ENCODE data around the gene MPDZ. TPM values are rescaled to one million over a fixed set of nuclear protein-coding genes. Genes with fewer than 3 reads are reported as not detected.
"Not testable (repeated sequence)": the region's sequence is repeated elsewhere in the genome, so short reads cannot be mapped to it uniquely, and the experiment has no call there.

MPDZ gene
- total RNA-seq, 1 donor from 2014 or later = 43.6 TPM

- DNase-seq (ENCODE audit: low spot score in 2 of 2) = no peak
- no peak for FAIRE-seq
Measured at GRCh38 chr9:13269589-13270452, 9.7 kb downstream of the MPDZ start.

- DNase-seq (ENCODE audit: low spot score in 2 of 2) (no peak), FAIRE-seq (no peak)
Measured at GRCh38 chr9:13268469-13268868, 11.0 kb downstream of the MPDZ start.

DNA sequence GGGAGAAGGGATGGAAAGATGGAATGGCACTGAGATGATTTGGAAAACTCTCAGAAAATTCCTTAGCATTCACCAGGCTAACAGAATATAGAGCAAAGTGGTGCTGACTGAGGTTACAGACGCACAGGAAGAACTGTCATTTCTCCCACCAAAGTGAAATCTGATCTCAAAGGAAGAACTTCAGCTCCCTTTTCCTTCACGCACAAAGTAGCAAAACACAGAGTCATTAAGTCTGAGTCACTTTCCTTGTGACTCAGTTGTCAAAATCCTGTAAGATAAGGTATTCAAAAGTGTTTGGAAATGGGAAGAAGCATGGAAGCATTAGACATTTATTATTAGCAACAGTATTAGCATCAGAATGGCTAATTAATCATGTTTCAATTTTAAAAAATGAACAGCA lies 11.7 kb downstream of the MPDZ start:
- FAIRE-seq (no peak), DNase-seq (ENCODE audit: low spot score in 2 of 2) (no peak)

GRCh38 chr9:13266167-13266566 lies 13.3 kb downstream of the MPDZ start:
- DNase-seq (ENCODE audit: low spot score in 2 of 2) = no peak
- FAIRE-seq = no peak

DNA sequence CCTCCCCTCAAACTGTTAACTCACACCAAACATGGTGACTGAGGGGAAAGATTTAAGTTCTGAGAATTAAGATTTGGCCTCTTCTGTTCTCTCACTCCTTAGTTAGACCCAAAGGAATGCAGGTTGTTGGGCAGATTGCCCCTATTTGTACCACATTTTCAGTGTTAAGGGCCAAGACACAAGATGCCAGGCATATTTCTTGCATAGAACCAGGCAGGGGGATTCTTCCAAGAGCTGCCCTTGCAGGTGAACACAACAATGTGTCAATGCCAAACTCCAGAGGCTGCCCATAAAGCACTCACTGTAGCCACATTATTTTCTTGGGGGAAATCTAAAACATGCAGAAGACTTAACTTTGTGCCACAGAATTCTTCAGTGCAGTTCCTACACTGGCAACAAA lies 14.7 kb downstream of the MPDZ start:
- no peak for FAIRE-seq
- DNase-seq (ENCODE audit: low spot score in 2 of 2) = no peak

GRCh38 chr9:13263511-13263910 lies 16.0 kb downstream of the MPDZ start:
- no peak for FAIRE-seq

GRCh38 chr9:13252852-13253251 lies 26.6 kb downstream of the MPDZ start:
- DNase-seq (ENCODE audit: low spot score in 2 of 2) (no peak), FAIRE-seq (no peak)

More at GRCh38 chr9:13263511-13263910, 16.0 kb downstream of the MPDZ start:
- no peak for DNase-seq (ENCODE audit: low spot score in 2 of 2)

DNA sequence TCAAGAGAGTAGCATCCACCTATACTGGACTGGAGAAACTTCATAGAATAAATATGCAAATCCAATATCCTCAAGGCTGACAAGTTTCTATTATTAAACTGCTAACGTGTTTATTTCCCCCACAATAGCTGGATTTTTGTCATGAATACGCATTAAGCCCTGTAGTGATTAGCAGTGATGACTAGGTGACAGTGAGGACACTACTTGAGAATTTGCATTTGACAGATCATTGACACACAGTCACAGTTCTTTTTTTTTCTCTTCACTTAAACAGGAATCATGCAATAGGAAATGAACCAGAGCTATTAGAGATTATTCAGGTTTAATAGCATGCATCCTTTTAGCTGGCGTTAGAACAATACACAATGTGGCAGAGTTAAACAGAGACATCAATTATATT lies 35.3 kb downstream of the MPDZ start:
- no peak for DNase-seq (ENCODE audit: low spot score in 2 of 2)
- FAIRE-seq = no peak

- FAIRE-seq (no peak), DNase-seq (ENCODE audit: low spot score in 2 of 2) (no peak)
Measured at GRCh38 chr9:13241283-13241682, 38.2 kb downstream of the MPDZ start.

DNA sequence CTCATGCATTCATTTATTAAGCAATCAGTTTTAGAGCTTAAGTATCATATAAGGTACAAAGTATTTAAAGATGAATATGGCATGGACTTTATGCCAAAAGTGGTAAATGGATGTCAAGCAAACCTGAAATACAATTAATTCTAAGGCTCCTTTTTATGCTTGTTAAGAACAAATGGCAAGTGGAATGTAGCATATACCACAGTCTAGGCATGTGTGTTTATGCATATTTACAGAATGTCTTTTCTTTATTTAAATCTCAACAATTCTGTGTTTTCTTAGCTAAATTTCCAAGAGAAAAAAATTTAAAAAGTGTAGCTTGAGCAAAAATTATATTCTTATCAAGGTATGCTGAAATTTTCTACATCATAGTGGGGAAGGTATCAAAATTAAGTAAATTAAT lies 39.8 kb downstream of the MPDZ start:
- DNase-seq (ENCODE audit: low spot score in 2 of 2) (no peak), FAIRE-seq (no peak)

DNA sequence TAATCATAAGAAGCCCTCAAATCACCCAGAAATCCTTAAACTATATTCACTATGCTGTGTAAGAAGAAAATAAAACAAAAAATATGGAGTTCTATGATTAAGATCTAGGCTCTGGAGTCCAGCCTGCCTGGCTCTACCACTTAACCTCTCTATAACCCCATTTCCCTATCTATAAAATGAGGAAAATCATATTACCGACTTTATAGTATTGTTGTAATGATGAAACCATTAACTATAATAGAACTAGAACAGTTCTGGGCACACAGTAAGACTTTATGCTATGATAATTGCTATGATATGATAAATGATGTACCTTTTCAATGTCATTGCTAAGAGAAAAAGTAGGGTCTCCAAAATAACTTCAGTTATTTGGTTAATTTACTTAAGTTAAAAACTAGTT lies 40.3 kb downstream of the MPDZ start:
- DNase-seq (ENCODE audit: low spot score in 2 of 2) (no peak), FAIRE-seq (no peak)

DNA sequence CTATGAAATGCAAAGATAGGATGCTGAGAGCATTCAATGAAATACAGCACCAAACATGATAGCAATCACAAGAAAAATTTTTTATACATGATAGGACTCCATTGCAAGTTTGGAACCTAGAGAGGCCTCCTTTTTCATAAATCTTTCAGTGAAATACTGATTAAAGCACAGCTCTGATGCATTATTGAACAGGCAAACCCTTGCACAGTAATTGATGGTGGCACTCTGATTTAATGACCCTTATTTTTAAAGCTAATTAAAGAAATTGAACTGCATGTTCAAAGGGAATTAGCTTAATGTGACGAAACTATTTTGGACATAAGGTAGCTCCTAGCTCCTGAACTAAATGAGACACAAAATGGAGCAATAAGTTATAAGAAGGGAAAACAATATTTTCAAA lies 44.6 kb downstream of the MPDZ start:
- DNase-seq (ENCODE audit: low spot score in 2 of 2) (no peak), FAIRE-seq (no peak)

DNA sequence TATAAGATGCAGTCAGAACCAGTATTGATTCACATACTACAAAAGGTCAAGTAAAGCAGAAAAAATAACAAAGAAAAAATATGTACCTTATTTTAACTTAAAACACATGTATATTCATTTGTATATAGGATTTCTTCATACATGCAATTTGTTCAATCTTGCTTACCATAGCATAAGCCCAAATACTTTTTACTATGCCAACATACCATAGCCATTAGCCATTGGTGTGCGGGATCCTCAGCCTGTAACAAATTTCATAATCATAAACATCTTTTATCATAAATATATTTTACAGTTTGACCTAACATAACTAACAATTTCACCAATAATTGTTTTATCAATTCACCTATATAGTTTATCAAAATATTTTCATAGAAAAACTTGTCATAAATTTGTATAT lies 51.1 kb downstream of the MPDZ start:
- peak; percentile 53 for FAIRE-seq

GRCh38 chr9:13224366-13224765 lies 55.1 kb downstream of the MPDZ start:
- no peak for FAIRE-seq
- DNase-seq (ENCODE audit: low spot score in 2 of 2) = no peak

More for the DNA sequence above, 51.1 kb downstream of the MPDZ start:
- DNase-seq (ENCODE audit: low spot score in 2 of 2) = no peak

- not testable (repeated sequence) for FAIRE-seq; DNase-seq (ENCODE audit: low spot score in 2 of 2)
Measured at GRCh38 chr9:13222733-13223132, 56.8 kb downstream of the MPDZ start.

GRCh38 chr9:13221741-13222140 lies 57.8 kb downstream of the MPDZ start:
- DNase-seq (ENCODE audit: low spot score in 2 of 2) (no peak), FAIRE-seq (no peak)

DNA sequence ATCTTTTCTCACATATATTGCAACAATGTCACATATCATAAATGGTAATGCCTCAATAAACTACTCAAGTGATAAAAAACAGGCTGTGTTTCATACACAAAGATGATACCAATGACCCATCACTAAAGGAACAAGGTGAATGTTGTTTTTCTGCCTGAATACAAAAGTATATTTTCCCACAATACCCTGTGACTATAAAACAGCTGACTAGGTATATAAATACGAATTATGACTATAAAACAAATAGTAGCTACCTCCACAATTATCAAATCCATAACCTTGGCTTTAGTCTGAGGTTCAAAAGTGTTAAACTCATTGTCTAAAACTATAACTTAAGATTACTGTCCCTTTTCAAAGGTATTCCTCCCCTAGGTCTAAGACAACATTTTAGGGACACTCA lies 58.7 kb downstream of the MPDZ start:
- FAIRE-seq (no peak), DNase-seq (ENCODE audit: low spot score in 2 of 2) (no peak)

DNA sequence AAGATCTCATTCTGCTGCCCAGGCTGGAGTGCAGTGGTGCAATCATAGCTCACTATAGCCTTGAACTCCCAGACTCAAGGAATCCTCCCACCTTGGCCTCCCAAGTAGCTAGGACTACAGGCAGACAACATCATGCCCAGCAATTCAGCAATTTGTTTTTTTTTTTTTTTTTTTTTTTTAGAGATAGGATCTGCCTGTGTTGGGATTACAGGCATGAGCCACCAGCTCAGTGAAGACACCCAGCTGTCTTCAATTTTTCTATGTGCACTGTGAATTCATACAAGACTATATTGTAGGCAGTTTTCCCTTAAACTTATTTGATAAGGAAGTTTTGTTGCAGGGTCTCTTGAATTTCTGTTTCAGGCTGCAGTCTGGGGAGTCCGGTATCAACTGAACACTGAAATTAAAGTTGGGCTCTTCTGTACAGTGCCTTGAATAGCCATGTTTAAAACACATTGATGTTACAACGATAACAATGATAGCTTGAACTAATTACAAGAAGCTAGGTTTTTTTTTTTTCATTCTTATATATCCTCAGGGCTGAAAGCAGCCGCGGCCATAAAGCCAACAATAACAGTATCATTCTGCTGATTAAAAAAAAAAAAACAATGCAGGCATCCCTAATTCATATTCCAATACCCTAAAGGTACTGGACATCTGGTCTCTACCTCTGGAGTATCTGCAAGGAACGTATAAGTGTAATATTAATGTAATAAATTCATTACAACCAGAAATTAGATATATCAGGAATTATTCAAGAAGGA lies 63.5 kb downstream of the MPDZ start:
- DNase-seq (ENCODE audit: low spot score in 2 of 2) (no peak), FAIRE-seq (no peak)

GRCh38 chr9:13213998-13214397 lies 65.5 kb downstream of the MPDZ start:
- FAIRE-seq = no peak
- DNase-seq (ENCODE audit: low spot score in 2 of 2) = no peak

DNA sequence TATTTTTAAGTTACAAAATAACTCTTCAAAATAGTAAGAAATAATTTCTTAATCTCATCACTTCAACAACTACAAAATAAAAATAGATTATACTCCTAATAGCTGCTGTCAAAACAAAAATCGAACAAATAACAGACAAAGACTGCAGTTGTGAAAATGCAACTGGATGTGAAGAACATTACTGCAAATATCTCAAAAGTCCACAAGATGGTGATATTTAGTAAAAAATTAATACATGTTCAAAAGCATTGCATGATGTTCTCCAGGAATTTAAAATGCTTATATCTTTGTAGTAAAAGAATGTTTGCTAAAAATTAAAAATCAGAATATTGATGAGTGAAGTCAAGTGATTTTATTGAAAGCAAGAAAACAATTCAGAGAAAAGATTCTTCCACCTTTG lies 66.2 kb downstream of the MPDZ start:
- DNase-seq (ENCODE audit: low spot score in 2 of 2) = no peak
- peak; percentile 95 for FAIRE-seq

DNA sequence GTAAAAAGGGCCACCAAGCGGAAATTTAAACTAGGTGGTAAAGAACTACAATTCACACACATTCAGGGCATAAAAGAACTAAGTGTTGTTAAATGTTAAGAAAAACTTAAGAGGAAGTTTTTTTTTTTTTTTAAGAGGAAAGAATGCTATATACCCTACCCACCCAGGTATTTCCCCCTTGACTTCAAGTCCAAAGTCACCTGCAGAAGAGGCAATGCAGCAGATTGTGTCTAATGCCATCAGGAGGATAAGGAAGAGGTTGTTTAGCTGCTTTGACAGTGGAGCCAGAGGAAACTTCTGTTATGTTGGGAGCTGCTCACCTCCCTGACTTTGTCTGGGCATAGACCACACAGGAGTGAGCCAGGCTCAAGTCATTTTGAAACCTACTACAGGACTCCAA lies 69.2 kb downstream of the MPDZ start:
- FAIRE-seq = no peak
- DNase-seq (ENCODE audit: low spot score in 2 of 2) = no peak

GRCh38 chr9:13209498-13209897 lies 70.0 kb downstream of the MPDZ start:
- no peak for DNase-seq (ENCODE audit: low spot score in 2 of 2)
- FAIRE-seq = no peak

Measured in frontal cortex (tissue), 4 donors.